Astrocyte (in vitro differentiated cells and primary cell): ENCODE measurements around the gene TCP11.

Experiments
- CTCF ChIP-seq: IDR thresholded peaks from 2 replicates; pipeline ENCODE4 v1.5.1; 2011; ENCODE audit warnings: low read depth, mild to moderate bottlenecking, inconsistent platforms, low read length, moderate library complexity; ENCODE audit not compliant: insufficient read depth
- EZH2 ChIP-seq: IDR thresholded peaks from 2 replicates; pipeline ENCODE4 v1.6.1; 2012; ENCODE audit warnings: mild to moderate bottlenecking, low read length, inconsistent platforms; ENCODE audit not compliant: insufficient read depth

GRCh38 chr6:35170166-35170565 is 29.0 kb upstream of the TCP11 start:
- TF ChIP-seq CTCF (no peak), EZH2 (no peak)
